ENCODE measurements around the gene DTD1.

DNA sequence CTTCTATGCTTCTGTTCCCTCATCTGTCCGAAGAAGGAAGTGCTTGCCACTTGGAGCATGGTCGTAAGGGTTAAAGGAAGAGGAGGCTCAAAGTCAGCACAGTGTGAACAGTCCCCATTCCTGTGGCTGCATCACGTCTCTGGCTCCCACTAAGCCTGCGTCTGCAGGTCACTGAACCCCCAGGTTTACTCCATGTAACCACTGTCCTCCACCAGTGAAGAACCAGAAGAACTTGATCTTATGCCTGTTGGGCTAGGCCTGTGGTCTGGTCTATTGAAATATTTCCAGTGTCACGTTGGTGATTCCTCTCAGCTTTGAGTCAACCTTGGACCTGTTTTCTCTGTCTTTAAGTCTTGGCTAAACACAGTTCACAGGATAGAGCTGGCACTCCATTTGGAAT, 179.8 kb downstream of the DTD1 start:
- TF ChIP-seq, protein P1, sequence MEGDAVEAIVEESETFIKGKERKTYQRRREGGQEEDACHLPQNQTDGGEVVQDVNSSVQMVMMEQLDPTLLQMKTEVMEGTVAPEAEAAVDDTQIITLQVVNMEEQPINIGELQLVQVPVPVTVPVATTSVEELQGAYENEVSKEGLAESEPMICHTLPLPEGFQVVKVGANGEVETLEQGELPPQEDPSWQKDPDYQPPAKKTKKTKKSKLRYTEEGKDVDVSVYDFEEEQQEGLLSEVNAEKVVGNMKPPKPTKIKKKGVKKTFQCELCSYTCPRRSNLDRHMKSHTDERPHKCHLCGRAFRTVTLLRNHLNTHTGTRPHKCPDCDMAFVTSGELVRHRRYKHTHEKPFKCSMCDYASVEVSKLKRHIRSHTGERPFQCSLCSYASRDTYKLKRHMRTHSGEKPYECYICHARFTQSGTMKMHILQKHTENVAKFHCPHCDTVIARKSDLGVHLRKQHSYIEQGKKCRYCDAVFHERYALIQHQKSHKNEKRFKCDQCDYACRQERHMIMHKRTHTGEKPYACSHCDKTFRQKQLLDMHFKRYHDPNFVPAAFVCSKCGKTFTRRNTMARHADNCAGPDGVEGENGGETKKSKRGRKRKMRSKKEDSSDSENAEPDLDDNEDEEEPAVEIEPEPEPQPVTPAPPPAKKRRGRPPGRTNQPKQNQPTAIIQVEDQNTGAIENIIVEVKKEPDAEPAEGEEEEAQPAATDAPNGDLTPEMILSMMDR (IDR thresholded peaks at IDR 0.05), result no peak
- TF ChIP-seq POLR2A (IDR thresholded peaks at IDR 0.05), result no peak
